ENCODE data around the gene MORF4L1.

DNA sequence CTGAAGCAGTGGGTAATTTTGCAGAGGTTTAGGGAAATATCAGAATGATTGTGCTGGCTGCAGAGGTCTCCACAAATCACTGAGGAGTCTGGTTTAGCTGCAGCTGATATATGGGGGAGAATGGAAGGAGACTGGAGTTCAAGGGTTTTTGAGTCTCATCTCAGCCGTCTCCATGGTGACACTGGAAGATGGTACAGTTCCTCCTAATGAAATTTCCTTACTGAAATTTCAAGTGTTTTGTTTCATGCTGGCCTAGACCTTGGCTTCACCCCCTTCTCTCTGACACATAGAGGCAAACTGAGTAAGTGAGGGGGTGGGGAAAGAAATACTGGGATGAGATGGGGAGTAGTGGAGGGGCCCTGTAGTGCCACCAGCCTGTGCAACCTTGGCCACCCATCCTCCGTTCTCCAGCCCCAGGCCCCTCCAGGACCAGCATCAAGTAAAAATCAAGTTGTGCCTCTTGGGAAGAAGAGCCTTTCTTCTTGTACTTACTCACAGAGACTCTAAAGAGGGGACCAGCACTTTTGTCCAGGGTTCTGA lies 17.8 kb upstream of the MORF4L1 start:
- TF ChIP-seq, protein P1, sequence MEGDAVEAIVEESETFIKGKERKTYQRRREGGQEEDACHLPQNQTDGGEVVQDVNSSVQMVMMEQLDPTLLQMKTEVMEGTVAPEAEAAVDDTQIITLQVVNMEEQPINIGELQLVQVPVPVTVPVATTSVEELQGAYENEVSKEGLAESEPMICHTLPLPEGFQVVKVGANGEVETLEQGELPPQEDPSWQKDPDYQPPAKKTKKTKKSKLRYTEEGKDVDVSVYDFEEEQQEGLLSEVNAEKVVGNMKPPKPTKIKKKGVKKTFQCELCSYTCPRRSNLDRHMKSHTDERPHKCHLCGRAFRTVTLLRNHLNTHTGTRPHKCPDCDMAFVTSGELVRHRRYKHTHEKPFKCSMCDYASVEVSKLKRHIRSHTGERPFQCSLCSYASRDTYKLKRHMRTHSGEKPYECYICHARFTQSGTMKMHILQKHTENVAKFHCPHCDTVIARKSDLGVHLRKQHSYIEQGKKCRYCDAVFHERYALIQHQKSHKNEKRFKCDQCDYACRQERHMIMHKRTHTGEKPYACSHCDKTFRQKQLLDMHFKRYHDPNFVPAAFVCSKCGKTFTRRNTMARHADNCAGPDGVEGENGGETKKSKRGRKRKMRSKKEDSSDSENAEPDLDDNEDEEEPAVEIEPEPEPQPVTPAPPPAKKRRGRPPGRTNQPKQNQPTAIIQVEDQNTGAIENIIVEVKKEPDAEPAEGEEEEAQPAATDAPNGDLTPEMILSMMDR (IDR thresholded peaks at IDR 0.05; ENCODE audit: low read length): no peak
- no peak for TF ChIP-seq EZH2 (IDR thresholded peaks at IDR 0.05; ENCODE audit: borderline replicate concordance, low read length)

All from OCI-LY1 (cell line).